SK-N-SH (cell line): ENCODE data around the gene PPP2R2B. TPM values are rescaled to one million over a fixed set of nuclear protein-coding genes. Genes with fewer than 3 reads are reported as not detected.

Experiments used
- CTCF ChIA-PET: fragments of 300-600, 350-600 bp; formaldehyde crosslinking; extraction: SDS; loops from one replicate; lab custom pipeline; 2021; lab: Yijun Ruan, JAX
- POLR2A ChIA-PET: fragments of 350-600 bp; sonication (Branson Sonifier 250); formaldehyde crosslinking; extraction: SDS; loops from one replicate; lab custom pipeline; 2020; ENCODE audit warnings: antibody characterized with exemption, inconsistent platforms; lab: Yijun Ruan, JAX
- DNase-seq: peaks from one replicate; pipeline ENCODE4 v3.0.0; 2012
- H2AFZ ChIP-seq: fragments of 200-600 bp; sonication (generic); 2 replicates; pipeline ENCODE4 v1.8.1; 2016; ENCODE audit warnings: antibody characterized with exemption, mild to moderate bottlenecking, low read depth
- H3F3A ChIP-seq: fragments of 200-600 bp; sonication (generic); replicated peaks from 2 replicates; pipeline ENCODE3; 2016; ENCODE audit warnings: antibody characterized with exemption, mild to moderate bottlenecking; ENCODE audit not compliant: insufficient read depth
- H3K27ac ChIP-seq, 2 experiments: fragments of 200-500 bp in 1 of 2; fragments of 200-600 bp in 1 of 2; sonication (Bioruptor generic) in 1 of 2; sonication (generic), shearing (Covaris generic) in 1 of 2; 2 replicates each; pipeline versions ENCODE4 v1.5.1 to v1.6.1; 2014 to 2016; ENCODE audit warnings: low read depth in 2 of 2, inconsistent platforms in 1 of 2, low read length in 1 of 2, mild to moderate bottlenecking in 1 of 2, mixed read lengths in 1 of 2
- H3K27me3 ChIP-seq: fragments of 200-600 bp; sonication (generic), shearing (Covaris generic); 2 replicates; pipeline ENCODE4 v1.6.1; 2016; ENCODE audit warnings: mixed run types; ENCODE audit not compliant: insufficient read depth
- H3K36me3 ChIP-seq, 2 experiments: fragments of 200-500 bp in 1 of 2; fragments of 200-600 bp in 1 of 2; sonication (Bioruptor generic) in 1 of 2; sonication (generic) in 1 of 2; replicated peaks in 1 of 2; 2 replicates each; pipeline versions ENCODE3 to v1.5.1; 2014 to 2016; ENCODE audit warnings: low read length in 1 of 2, mild to moderate bottlenecking in 1 of 2; ENCODE audit not compliant: insufficient read depth in 2 of 2, control insufficient read depth in 1 of 2
- H3K4me1 ChIP-seq, 2 experiments: fragments of 200-500 bp in 1 of 2; fragments of 200-600 bp in 1 of 2; sonication (Bioruptor generic) in 1 of 2; sonication (generic), shearing (Covaris generic) in 1 of 2; 2 replicates each; pipeline versions ENCODE4 v1.5.1 to v1.6.1; 2014 to 2016; ENCODE audit warnings: low read depth in 1 of 2, low read length in 1 of 2, mixed run types in 1 of 2; ENCODE audit not compliant: insufficient read depth in 2 of 2, control insufficient read depth in 1 of 2
- H3K4me2 ChIP-seq: fragments of 200-600 bp; sonication (generic), shearing (Covaris generic); 2 replicates; pipeline ENCODE4 v1.6.1; 2017; ENCODE audit warnings: mixed run types
- H3K4me3 ChIP-seq, 2 experiments: fragments of 200-500 bp in 1 of 2; fragments of 200-600 bp in 1 of 2; sonication (Bioruptor generic) in 1 of 2; sonication (generic), shearing (Covaris generic) in 1 of 2; 2 replicates each; pipeline versions ENCODE4 v1.5.1 to v1.8.1; 2014 to 2016; ENCODE audit warnings: low read depth in 2 of 2, inconsistent platforms in 1 of 2, low read length in 1 of 2, mild to moderate bottlenecking in 1 of 2, mixed read lengths in 1 of 2, moderate library complexity in 1 of 2
- H3K79me2 ChIP-seq: fragments of 200-600 bp; sonication (generic); 2 replicates; pipeline ENCODE4 v1.8.1; 2017; ENCODE audit warnings: mild to moderate bottlenecking; ENCODE audit not compliant: insufficient read depth
- H3K9ac ChIP-seq: fragments of 200-600 bp; sonication (generic); 2 replicates; pipeline ENCODE4 v1.6.1; 2017; ENCODE audit warnings: mixed run types
- H3K9me2 ChIP-seq: fragments of 200-600 bp; sonication (generic); 2 replicates; pipeline ENCODE4 v1.6.1; 2017; ENCODE audit warnings: mixed run types
- H3K9me3 ChIP-seq: fragments of 200-600 bp; sonication (generic); 2 replicates; pipeline ENCODE4 v1.6.1; 2017; ENCODE audit warnings: mixed run types, mild to moderate bottlenecking, moderate library complexity
- H4K20me1 ChIP-seq: fragments of 200-600 bp; sonication (generic); 2 replicates; pipeline ENCODE4 v1.6.1; 2017; ENCODE audit warnings: mild to moderate bottlenecking, mixed run types; ENCODE audit not compliant: insufficient read depth
- ELF1 ChIP-seq: IDR thresholded peaks from 2 replicates; pipeline ENCODE4 v1.4.0; 2012
- EP300 ChIP-seq, 2 experiments: IDR thresholded peaks; 2 replicates each; pipeline versions ENCODE4 v1.4.0 to v1.6.1; 2012; ENCODE audit warnings: borderline replicate concordance in 1 of 2, low read depth in 1 of 2, low read length in 1 of 2
- FOSL2 ChIP-seq: IDR thresholded peaks from 2 replicates; pipeline ENCODE4 v1.4.0; 2012; ENCODE audit warnings: low read depth, mild to moderate bottlenecking, moderate library complexity, borderline replicate concordance
- IRF3 ChIP-seq: fragments of 150-350 bp; IDR thresholded peaks from 2 replicates; pipeline ENCODE4 v1.6.1; 2016; ENCODE audit warnings: mild to moderate bottlenecking, low read depth, low read length
- JUND ChIP-seq: IDR thresholded peaks from 2 replicates; pipeline ENCODE4 v1.4.0; 2012
- MEF2A ChIP-seq: IDR thresholded peaks from 2 replicates; pipeline ENCODE4 v1.4.0; 2012; ENCODE audit warnings: low read depth, borderline replicate concordance
- MXI1 ChIP-seq: IDR thresholded peaks from 2 replicates; pipeline ENCODE4 v1.6.1; 2012; ENCODE audit warnings: mild to moderate bottlenecking, low read depth, low read length, improper control_type of control experiment
- NFIC ChIP-seq: IDR thresholded peaks from 2 replicates; pipeline ENCODE4 v1.4.0; 2012; ENCODE audit warnings: borderline replicate concordance
- NRF1 ChIP-seq: IDR thresholded peaks from 2 replicates; pipeline ENCODE4 v1.6.1; 2012; ENCODE audit warnings: low read depth, mild to moderate bottlenecking, low read length
- RXRA ChIP-seq: IDR thresholded peaks from 2 replicates; pipeline ENCODE4 v1.4.0; 2012; ENCODE audit warnings: low read depth, mild to moderate bottlenecking, borderline replicate concordance
- SIN3A ChIP-seq: IDR thresholded peaks from 2 replicates; pipeline ENCODE4 v1.6.1; 2012; ENCODE audit warnings: low read depth, mild to moderate bottlenecking, low read length, moderate library complexity, borderline replicate concordance
- SMC3 ChIP-seq: IDR thresholded peaks from 2 replicates; pipeline ENCODE4 v1.6.1; 2012; ENCODE audit warnings: low read depth, low read length, improper control_type of control experiment
- TCF12 ChIP-seq: IDR thresholded peaks from 2 replicates; pipeline ENCODE4 v1.4.0; 2012
- TEAD4 ChIP-seq: IDR thresholded peaks from 2 replicates; pipeline ENCODE4 v1.4.0; 2012; ENCODE audit warnings: mild to moderate bottlenecking, borderline replicate concordance; ENCODE audit not compliant: insufficient read depth
- USF2 ChIP-seq: fragments of 150-350 bp; IDR thresholded peaks from 2 replicates; pipeline ENCODE4 v1.6.1; 2017; ENCODE audit warnings: antibody characterized with exemption, low read length, low read depth, borderline replicate concordance
- YY1 ChIP-seq: IDR thresholded peaks from 2 replicates; pipeline ENCODE4 v1.4.0; 2012; ENCODE audit warnings: low read depth, mild to moderate bottlenecking
- whole genome bisulfite sequencing: methylation state at CpG from one replicate; pipeline ENCODE4 v1.1.6; 2017; ENCODE audit warnings: low lambda C conversion rate; 5-methylcytosine and 5-hydroxymethylcytosine counted together
- polyA plus RNA-seq, 3 experiments: library from polyadenylated mRNA; depleted of rRNA; stranded (reverse); fragments of >200 nt; gene quantifications; 2 replicates each; pipeline ENCODE4 v1.2.3, GENCODE V29; 2012
- TF ChIP-seq, protein P1 (sequence below): IDR thresholded peaks from 2 replicates; pipeline ENCODE4 v1.4.0; 2012; ENCODE audit warnings: low read depth
- TF ChIP-seq, protein P2 (sequence below): IDR thresholded peaks from 2 replicates; pipeline ENCODE4; 2012
- TF ChIP-seq, protein P3 (sequence below): IDR thresholded peaks from 2 replicates; pipeline ENCODE4 v1.4.0; 2012; ENCODE audit warnings: low read depth, borderline replicate concordance
- TF ChIP-seq, protein P4 (sequence below): IDR thresholded peaks from 2 replicates; pipeline ENCODE4 v1.6.1; 2012; ENCODE audit warnings: mild to moderate bottlenecking, low read depth, low read length, moderate library complexity

Gene PPP2R2B
- polyA plus RNA-seq, 1 of the 3 experiments (the other 2 are of a cell fraction) = 11.4 TPM

- TF ChIP-seq EP300 (IDR thresholded peaks at IDR 0.05; ENCODE audit: borderline replicate concordance in 1 of 2, low read depth in 1 of 2, low read length in 1 of 2) (peak in 1 of 2 experiments; percentile 41; a peak in 1 of 4 replicates), USF2 (no peak), IRF3 (no peak), NFIC (peak; percentile 76), TCF12 (peak; percentile 50; the same call in 1 of the 2 replicates), ELF1 (no peak), SIN3A (no peak), MXI1 (no peak), YY1 (no peak), RXRA (no peak), JUND (peak; percentile 30; the same call in 1 of the 2 replicates), FOSL2 (peak; percentile 30; the same call in 1 of the 2 replicates), TEAD4 (peak; percentile 45; the same call in 1 of the 2 replicates), MEF2A (no peak), NRF1 (no peak), SMC3 (no peak)
- TF ChIP-seq, protein P1, sequence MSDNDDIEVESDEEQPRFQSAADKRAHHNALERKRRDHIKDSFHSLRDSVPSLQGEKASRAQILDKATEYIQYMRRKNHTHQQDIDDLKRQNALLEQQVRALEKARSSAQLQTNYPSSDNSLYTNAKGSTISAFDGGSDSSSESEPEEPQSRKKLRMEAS = 0 out of 2 replicates have a peak, but pooled peaks have one; percentile 33
- TF ChIP-seq, protein P2, sequence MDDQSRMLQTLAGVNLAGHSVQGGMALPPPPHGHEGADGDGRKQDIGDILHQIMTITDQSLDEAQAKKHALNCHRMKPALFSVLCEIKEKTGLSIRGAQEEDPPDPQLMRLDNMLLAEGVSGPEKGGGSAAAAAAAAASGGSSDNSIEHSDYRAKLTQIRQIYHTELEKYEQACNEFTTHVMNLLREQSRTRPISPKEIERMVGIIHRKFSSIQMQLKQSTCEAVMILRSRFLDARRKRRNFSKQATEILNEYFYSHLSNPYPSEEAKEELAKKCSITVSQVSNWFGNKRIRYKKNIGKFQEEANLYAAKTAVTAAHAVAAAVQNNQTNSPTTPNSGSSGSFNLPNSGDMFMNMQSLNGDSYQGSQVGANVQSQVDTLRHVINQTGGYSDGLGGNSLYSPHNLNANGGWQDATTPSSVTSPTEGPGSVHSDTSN = peak; percentile 42
- TF ChIP-seq, protein P3, sequence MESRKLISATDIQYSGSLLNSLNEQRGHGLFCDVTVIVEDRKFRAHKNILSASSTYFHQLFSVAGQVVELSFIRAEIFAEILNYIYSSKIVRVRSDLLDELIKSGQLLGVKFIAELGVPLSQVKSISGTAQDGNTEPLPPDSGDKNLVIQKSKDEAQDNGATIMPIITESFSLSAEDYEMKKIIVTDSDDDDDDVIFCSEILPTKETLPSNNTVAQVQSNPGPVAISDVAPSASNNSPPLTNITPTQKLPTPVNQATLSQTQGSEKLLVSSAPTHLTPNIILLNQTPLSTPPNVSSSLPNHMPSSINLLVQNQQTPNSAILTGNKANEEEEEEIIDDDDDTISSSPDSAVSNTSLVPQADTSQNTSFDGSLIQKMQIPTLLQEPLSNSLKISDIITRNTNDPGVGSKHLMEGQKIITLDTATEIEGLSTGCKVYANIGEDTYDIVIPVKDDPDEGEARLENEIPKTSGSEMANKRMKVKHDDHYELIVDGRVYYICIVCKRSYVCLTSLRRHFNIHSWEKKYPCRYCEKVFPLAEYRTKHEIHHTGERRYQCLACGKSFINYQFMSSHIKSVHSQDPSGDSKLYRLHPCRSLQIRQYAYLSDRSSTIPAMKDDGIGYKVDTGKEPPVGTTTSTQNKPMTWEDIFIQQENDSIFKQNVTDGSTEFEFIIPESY = no peak
- TF ChIP-seq, protein P4, sequence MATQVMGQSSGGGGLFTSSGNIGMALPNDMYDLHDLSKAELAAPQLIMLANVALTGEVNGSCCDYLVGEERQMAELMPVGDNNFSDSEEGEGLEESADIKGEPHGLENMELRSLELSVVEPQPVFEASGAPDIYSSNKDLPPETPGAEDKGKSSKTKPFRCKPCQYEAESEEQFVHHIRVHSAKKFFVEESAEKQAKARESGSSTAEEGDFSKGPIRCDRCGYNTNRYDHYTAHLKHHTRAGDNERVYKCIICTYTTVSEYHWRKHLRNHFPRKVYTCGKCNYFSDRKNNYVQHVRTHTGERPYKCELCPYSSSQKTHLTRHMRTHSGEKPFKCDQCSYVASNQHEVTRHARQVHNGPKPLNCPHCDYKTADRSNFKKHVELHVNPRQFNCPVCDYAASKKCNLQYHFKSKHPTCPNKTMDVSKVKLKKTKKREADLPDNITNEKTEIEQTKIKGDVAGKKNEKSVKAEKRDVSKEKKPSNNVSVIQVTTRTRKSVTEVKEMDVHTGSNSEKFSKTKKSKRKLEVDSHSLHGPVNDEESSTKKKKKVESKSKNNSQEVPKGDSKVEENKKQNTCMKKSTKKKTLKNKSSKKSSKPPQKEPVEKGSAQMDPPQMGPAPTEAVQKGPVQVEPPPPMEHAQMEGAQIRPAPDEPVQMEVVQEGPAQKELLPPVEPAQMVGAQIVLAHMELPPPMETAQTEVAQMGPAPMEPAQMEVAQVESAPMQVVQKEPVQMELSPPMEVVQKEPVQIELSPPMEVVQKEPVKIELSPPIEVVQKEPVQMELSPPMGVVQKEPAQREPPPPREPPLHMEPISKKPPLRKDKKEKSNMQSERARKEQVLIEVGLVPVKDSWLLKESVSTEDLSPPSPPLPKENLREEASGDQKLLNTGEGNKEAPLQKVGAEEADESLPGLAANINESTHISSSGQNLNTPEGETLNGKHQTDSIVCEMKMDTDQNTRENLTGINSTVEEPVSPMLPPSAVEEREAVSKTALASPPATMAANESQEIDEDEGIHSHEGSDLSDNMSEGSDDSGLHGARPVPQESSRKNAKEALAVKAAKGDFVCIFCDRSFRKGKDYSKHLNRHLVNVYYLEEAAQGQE = no peak
- Histone ChIP-seq H3K9ac (no peak overlapping the region), H3K27ac (peak overlapping the region; percentile 64 to 69; a peak in 3 of 4 replicates), H3K27me3 (no peaks in the 10 kb centered on the region), H3K4me2 (peak overlapping the region; percentile 59; the same call in 1 of the 2 replicates), H4K20me1 (no peaks in the 10 kb centered on the region), H3K36me3 (peaks cover 0 to 8% of the 10 kb centered on the region in 2 experiments), H3F3A (peaks cover 8% of the 10 kb centered on the region), H2AFZ (peak overlapping the region; percentile 80; the same call in 1 of the 2 replicates), H3K4me1 (peaks cover 0 to 10% of the 10 kb centered on the region in 2 experiments; a peak in 2 of 4 replicates), H3K4me3 (no peak overlapping the region; a peak in 1 of 4 replicates), H3K9me2 (no peaks in the 10 kb centered on the region), H3K79me2 (no peaks in the 10 kb centered on the region), H3K9me3 (no peaks in the 10 kb centered on the region)
- ChIA-PET CTCF (no interaction called here), POLR2A (no interaction called here)
- DNase-seq = no peak
- WGBS = 78% methylated on average over 2 of the region's 2 CpGs
Observed at GRCh38 chr5:146744068-146744745, 134.3 kb downstream of the PPP2R2B start.
